ENCODE results near the gene MZB1. TPM values are rescaled to one million over a fixed set of nuclear protein-coding genes. Genes with fewer than 3 reads are reported as not detected.

MZB1 gene
- total and polyA plus RNA-seq, 2 of the 13 experiments (the other 11 are each of a cell fraction or from before 2014, with no cell fraction given): 0.31 to 0.40 TPM

- TF ChIP-seq ZBTB39 (CRISPR knock-in tag; IDR thresholded peaks at IDR 0.05): no peak
- no peak for TF ChIP-seq NFE2 (CRISPR knock-in tag; IDR thresholded peaks at IDR 0.05)
- TF ChIP-seq, protein P1, sequence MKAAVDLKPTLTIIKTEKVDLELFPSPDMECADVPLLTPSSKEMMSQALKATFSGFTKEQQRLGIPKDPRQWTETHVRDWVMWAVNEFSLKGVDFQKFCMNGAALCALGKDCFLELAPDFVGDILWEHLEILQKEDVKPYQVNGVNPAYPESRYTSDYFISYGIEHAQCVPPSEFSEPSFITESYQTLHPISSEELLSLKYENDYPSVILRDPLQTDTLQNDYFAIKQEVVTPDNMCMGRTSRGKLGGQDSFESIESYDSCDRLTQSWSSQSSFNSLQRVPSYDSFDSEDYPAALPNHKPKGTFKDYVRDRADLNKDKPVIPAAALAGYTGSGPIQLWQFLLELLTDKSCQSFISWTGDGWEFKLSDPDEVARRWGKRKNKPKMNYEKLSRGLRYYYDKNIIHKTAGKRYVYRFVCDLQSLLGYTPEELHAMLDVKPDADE (CRISPR knock-in tag; IDR thresholded peaks at IDR 0.05): no peak
- TF ChIP-seq DMTF1 (CRISPR knock-in tag; IDR thresholded peaks at IDR 0.05): peak; percentile 85; the same call in 1 of the 2 replicates
- TF ChIP-seq ZNF556 (CRISPR knock-in tag; IDR thresholded peaks at IDR 0.05; ENCODE audit: borderline replicate concordance): peak; percentile 88
- TF ChIP-seq HOXD1 (CRISPR knock-in tag; IDR thresholded peaks at IDR 0.05): 0 out of 2 replicates have a peak, but pooled peaks have one; percentile 35
- TF ChIP-seq ZBTB21 (CRISPR knock-in tag; IDR thresholded peaks at IDR 0.05): 0 out of 2 replicates have a peak, but pooled peaks have one; percentile 12
- TF ChIP-seq RCOR2 (CRISPR knock-in tag; IDR thresholded peaks at IDR 0.05): no peak
- no peak for TF ChIP-seq ZNF124 (CRISPR knock-in tag; IDR thresholded peaks at IDR 0.05)
- TF ChIP-seq, protein P2, sequence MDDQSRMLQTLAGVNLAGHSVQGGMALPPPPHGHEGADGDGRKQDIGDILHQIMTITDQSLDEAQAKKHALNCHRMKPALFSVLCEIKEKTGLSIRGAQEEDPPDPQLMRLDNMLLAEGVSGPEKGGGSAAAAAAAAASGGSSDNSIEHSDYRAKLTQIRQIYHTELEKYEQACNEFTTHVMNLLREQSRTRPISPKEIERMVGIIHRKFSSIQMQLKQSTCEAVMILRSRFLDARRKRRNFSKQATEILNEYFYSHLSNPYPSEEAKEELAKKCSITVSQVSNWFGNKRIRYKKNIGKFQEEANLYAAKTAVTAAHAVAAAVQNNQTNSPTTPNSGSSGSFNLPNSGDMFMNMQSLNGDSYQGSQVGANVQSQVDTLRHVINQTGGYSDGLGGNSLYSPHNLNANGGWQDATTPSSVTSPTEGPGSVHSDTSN (CRISPR knock-in tag; IDR thresholded peaks at IDR 0.05; ENCODE audit: borderline replicate concordance): no peak
- TF ChIP-seq ZNF510 (CRISPR knock-in tag; IDR thresholded peaks at IDR 0.05; ENCODE audit: low read depth): peak; percentile 70; the same call in 1 of the 2 replicates
- TF ChIP-seq SOX5 (CRISPR knock-in tag; IDR thresholded peaks at IDR 0.05; ENCODE audit: borderline replicate concordance): peak; percentile 92
- TF ChIP-seq, protein P3, sequence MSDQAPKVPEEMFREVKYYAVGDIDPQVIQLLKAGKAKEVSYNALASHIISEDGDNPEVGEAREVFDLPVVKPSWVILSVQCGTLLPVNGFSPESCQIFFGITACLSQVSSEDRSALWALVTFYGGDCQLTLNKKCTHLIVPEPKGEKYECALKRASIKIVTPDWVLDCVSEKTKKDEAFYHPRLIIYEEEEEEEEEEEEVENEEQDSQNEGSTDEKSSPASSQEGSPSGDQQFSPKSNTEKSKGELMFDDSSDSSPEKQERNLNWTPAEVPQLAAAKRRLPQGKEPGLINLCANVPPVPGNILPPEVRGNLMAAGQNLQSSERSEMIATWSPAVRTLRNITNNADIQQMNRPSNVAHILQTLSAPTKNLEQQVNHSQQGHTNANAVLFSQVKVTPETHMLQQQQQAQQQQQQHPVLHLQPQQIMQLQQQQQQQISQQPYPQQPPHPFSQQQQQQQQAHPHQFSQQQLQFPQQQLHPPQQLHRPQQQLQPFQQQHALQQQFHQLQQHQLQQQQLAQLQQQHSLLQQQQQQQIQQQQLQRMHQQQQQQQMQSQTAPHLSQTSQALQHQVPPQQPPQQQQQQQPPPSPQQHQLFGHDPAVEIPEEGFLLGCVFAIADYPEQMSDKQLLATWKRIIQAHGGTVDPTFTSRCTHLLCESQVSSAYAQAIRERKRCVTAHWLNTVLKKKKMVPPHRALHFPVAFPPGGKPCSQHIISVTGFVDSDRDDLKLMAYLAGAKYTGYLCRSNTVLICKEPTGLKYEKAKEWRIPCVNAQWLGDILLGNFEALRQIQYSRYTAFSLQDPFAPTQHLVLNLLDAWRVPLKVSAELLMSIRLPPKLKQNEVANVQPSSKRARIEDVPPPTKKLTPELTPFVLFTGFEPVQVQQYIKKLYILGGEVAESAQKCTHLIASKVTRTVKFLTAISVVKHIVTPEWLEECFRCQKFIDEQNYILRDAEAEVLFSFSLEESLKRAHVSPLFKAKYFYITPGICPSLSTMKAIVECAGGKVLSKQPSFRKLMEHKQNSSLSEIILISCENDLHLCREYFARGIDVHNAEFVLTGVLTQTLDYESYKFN (CRISPR knock-in tag; conservative IDR thresholded peaks at IDR 0.05): peak; percentile 55
- no peak; the same call in 1 of the 2 replicates for TF ChIP-seq CENPBD1 (CRISPR knock-in tag; IDR thresholded peaks at IDR 0.05; ENCODE audit: borderline replicate concordance, low read depth)
- peak; percentile 62 for TF ChIP-seq STAG1 (CRISPR knock-in tag; IDR thresholded peaks at IDR 0.05)
- TF ChIP-seq ZNF547 (CRISPR knock-in tag; IDR thresholded peaks at IDR 0.05): peak; percentile 73; the same call in 1 of the 2 replicates
- TF ChIP-seq RAD51 (IDR thresholded peaks at IDR 0.05; ENCODE audit: borderline replicate concordance): no peak
- TF ChIP-seq CREB1 (IDR thresholded peaks at IDR 0.05): peak; percentile 89
- TF ChIP-seq CREB1 (CRISPR knock-in tag; IDR thresholded peaks at IDR 0.05): peak; percentile 96
Measured at GRCh38 chr5:139341689-139342422, 47.9 kb downstream of the MZB1 start, which contains the start of gene PAIP2 (continued).
